Measurements from ENCODE around the gene CNOT1.
"Not testable (repeated sequence)": the region's sequence is repeated elsewhere in the genome, so short reads cannot be mapped to it uniquely, and the experiment has no call there.

Gene CNOT1

GRCh38 chr16:58629733-58630640, at the start of gene CNOT1:
Gene CNOT1, minus strand, starts transcription at chr16:58629826. Its CDS starts 30,489 bp downstream, at chr16:58599337.
- peak; percentile 99 for DNase-seq (ENCODE audit: low read depth)

DNA sequence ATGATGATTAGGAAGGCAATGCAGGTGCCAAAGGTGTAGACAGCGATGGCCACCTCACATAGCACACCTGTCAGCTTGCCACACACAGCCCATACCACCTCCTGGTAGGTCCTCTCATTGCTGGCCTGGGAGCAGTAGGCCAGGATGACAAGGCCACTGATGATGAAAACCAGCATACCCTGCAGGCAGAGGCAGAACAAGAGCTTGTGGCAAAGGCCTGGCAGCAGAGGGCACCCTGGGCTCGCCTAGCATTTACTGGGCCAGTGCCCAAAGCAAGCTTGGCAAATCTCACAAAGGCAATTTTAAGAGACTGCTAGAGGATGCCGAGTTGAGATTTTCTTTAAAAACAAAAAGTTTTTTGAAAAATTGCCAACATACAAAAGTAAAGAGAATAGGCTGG, 49.1 kb upstream of the CNOT1 start:
- DNase-seq (ENCODE audit: low read depth), result peak; percentile 43

DNA sequence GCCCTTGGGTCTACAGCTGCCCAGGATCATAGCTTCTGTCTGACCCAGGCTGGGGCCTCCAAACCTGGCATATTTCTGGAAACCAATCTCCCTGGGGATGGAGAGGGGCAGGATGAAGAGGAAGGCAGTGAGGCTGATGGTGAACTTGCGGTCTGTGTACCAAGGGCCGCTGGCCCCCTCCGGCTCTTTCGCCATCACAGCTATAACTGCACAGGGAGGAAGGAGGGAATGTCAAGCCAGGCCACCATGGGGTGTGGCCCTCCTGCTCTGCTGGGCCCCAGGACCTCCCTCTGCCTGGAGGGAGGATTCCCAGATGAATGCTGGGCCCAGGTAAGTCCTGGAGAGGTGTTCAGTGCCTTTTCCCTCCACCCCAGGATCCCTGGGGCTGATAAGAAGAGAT, 48.6 kb upstream of the CNOT1 start:
- DNase-seq (ENCODE audit: low read depth), result no peak

GRCh38 chr16:58670946-58671583, 41.4 kb upstream of the CNOT1 start:
- no peak for DNase-seq (ENCODE audit: low read depth)

DNA sequence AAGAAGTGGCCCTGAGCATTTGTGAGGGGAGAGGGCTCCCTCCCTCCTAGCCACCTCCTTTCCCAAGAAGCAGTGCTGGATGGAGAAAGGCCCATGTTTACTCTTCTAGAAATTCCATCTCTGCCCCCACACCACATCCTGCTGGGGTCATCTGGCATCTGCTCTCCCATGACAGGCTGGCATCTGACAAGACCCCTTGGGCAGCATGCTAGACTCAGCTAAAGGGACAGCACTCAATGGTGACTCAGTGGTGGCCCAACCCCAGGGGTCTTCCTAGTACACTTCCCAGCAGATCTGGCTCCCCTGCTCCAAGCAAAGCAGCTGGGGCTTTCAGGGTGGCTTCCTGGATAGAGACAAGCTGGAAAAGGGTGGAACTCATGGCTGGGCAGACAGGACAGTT, 40.6 kb upstream of the CNOT1 start:
- no peak for DNase-seq (ENCODE audit: low read depth)

GRCh38 chr16:58665200-58665599, 35.6 kb upstream of the CNOT1 start:
- DNase-seq (ENCODE audit: low read depth), result no peak

DNA sequence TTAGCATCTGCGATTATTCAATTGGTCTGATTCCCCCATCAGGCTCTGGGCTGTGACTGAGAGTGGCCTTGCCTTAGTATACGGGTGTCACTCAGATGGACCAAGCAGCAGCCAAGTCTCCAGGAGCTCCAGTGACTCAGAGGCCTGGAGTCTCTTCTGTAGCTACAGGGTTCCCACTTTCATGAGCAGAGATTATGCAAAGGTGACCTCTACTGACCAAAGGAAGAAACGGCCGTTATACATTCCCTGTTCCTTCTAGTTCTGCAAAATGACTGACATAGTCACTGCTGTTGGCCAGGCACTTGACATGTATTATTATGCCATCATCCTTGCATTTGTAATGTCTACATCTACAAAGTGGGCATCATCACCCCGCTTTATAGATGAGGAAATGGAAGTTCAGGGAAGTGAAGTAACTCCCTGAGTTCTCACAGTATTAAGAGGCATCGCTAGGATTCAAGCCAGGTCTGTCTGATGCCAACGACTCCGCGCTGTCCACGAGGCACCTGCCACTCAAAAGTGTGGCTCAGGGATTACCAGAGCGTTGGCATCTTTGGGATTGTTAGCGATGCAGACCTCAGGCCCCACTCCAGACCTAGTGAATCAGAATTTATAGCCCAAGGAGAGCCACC, 31.7 kb upstream of the CNOT1 start:
- peak; percentile 95 for DNase-seq (ENCODE audit: low read depth)

DNA sequence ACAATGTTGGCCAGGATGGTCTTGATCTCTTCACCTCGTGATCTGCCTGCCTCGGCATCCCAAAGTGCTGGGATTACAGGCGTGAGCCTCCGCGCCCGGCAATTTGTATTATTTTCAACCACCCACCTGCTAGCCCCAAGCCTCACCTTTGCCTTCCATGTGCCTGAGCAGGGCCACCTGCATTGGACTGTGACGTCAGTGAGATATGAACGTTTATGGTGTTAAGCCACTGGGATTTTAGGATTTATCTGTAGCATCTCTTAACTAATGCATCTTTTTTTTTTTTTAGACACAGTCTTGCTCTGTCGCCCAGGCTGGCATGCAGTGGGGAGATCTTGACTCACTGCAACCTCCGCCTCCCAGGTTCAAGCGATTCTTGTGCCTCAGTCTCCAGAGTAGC, 30.3 kb upstream of the CNOT1 start:
- not testable (repeated sequence) for DNase-seq (ENCODE audit: low read depth)

GRCh38 chr16:58658796-58659211, 29.2 kb upstream of the CNOT1 start:
- no peak for DNase-seq (ENCODE audit: low read depth)

DNA sequence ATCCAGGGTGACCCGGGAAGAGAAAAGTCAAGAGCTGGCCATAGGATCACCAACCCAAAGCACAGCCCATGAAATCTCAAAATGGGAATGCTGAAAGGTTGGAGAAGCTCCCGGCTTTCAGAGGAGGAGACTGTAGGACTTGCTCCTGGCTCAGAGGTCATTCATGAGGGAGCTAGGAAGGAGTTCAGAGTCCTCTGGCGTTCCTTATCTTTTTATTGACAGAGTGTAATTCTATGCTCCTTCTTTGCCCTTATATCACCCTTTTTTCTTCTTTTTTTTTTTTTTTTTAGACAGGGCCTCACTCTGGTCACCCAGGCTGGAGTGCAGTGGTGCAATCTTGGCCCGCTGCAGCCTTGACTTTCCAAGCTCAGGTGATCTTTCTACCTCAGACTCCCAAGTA, 27.3 kb upstream of the CNOT1 start:
- no peak for DNase-seq (ENCODE audit: low read depth)

- no peak for DNase-seq (ENCODE audit: low read depth)
Measured at GRCh38 chr16:58655215-58655596, 25.6 kb upstream of the CNOT1 start.

- no peak for DNase-seq (ENCODE audit: low read depth)
Measured at GRCh38 chr16:58654560-58655214, 25.1 kb upstream of the CNOT1 start.

DNA sequence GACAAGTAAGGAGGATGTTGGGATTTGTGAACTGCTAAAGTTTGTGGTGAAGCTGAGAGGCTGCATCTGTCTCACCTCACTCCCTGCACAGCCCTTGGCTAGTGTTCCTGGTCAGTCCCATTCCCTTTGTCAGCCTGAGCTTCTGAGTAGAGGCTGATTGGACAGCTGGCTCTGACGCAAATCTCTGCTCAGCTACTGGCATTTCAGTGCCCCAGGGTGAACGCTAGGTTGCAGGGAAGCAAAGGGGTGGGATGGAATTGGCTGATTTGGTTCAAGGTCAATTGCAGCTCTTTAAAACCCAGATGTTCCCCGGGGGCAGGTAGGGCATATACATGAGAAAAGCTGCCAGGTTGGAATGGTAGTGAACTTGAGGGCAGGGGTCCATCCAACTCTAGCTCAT, 23.1 kb upstream of the CNOT1 start:
- DNase-seq (ENCODE audit: low read depth), result peak; percentile 64

GRCh38 chr16:58651965-58652348, 22.3 kb upstream of the CNOT1 start:
- DNase-seq (ENCODE audit: low read depth), result peak; percentile 65

- DNase-seq (ENCODE audit: low read depth), result no peak
Measured at GRCh38 chr16:58649707-58650106, 20.1 kb upstream of the CNOT1 start.

GRCh38 chr16:58647107-58647506, 17.5 kb upstream of the CNOT1 start:
- no peak for DNase-seq (ENCODE audit: low read depth)

DNA sequence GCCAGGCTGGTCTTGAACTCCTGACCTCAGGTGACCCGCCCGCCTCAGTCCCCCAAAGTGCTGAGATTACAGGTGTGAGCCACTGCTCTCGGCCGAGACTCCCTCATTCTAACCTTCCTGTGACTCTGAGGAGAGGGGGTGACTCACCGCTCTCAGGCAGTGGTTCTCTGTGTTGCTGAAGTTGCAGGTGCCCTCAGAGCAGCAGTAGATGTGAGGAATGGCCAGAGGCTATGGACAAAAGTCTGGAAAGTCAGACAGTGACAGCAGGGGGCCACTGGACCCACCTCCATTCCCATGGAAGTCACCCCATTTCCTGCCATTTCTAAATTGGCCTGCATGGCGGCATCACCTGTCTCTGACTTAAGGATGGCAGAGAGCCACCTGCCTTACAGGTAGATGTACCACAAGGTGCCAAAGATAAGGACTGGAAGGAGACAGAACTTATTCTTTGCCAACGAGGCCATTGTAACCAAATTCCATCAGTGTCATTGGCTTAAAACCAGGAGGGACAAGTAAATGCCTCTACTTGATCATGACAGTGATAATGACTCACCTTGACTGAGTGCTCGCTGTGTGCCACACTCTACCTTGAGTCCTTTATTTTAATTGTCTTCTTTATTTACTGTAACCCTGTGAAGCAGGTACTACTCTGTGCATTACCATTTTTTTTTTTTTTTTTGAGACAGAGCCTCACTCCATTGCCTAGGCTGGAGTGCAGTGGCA, 15.3 kb upstream of the CNOT1 start:
- DNase-seq (ENCODE audit: low read depth), result no peak

DNA sequence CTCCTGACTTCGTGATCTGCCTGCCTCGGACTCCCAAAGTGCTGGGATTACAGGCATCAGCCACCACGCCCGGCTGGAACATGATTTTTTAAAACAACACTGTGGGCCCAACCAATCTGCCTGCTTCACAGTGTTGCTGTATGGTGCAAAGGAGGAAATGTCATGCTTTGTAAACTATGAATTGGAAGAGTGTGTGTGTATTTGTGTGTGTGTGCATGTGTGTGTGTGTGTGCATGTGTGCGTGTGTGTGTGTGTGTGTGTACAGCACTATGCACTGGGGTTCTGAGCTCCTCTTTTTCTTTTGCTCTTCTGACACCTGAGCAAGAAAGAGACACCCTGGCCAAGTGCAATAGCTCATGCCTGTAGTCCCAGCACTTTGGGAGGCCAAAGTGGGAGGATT, 14.5 kb upstream of the CNOT1 start:
- DNase-seq (ENCODE audit: low read depth), result no peak

GRCh38 chr16:58640949-58641348, 11.3 kb upstream of the CNOT1 start:
- DNase-seq (ENCODE audit: low read depth), result no peak

DNA sequence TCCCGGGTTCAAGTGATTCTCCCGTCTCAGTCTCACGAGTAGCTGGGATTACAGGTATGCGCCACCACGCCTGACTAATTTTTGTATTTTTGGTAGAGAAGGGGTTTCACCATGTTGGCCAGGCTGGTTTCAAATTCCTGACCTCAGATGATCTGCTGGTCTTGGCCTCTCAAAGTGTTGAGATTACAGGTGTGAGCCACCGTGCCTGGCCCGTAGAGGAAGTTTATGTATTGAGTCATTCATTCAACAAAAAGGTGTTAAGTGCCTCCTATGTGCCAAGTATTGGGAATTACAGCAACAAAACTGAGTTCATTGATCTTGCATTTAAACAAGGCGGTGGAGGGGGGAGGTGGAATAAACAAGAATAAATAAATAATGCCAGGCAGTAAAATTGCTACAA, 10.2 kb upstream of the CNOT1 start:
- DNase-seq (ENCODE audit: low read depth), result no peak

GRCh38 chr16:58639230-58639629, 9.6 kb upstream of the CNOT1 start:
- DNase-seq (ENCODE audit: low read depth), result no peak

Data from ELR (cell line).